ENCODE data around the gene CDK15.

DNA sequence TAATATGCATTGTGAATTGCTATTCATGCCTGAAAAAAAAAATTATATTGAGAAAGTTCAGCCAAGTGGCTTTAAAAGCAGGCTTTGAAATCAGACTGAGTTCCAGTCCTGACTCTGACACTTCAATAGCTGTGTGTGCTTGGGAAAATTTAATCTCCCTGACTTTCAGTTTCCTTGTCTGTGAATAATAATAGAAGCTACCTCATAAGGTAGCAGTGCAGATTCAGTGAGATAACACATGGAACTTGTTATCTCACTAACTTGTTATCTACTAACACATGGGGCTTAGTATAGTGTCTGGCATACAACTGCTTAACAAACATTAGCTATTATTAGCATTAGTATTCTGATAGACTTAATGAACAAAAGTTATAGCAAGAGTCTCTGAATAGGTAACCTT, 40.5 kb upstream of the CDK15 start:
- TF ChIP-seq, protein P1, sequence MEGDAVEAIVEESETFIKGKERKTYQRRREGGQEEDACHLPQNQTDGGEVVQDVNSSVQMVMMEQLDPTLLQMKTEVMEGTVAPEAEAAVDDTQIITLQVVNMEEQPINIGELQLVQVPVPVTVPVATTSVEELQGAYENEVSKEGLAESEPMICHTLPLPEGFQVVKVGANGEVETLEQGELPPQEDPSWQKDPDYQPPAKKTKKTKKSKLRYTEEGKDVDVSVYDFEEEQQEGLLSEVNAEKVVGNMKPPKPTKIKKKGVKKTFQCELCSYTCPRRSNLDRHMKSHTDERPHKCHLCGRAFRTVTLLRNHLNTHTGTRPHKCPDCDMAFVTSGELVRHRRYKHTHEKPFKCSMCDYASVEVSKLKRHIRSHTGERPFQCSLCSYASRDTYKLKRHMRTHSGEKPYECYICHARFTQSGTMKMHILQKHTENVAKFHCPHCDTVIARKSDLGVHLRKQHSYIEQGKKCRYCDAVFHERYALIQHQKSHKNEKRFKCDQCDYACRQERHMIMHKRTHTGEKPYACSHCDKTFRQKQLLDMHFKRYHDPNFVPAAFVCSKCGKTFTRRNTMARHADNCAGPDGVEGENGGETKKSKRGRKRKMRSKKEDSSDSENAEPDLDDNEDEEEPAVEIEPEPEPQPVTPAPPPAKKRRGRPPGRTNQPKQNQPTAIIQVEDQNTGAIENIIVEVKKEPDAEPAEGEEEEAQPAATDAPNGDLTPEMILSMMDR (conservative IDR thresholded peaks at IDR 0.05) = no peak
- TF ChIP-seq EZH2 (IDR thresholded peaks at IDR 0.05; ENCODE audit: low read depth) = no peak

Data from PC-9 (cell line).